DND-41 (cell line): ENCODE results near the gene KISS1R.

ENCODE experiments used
- EZH2 ChIP-seq: IDR thresholded peaks from 3 replicates; pipeline ENCODE4 v1.6.1; 2012; ENCODE audit warnings: borderline replicate concordance, low read depth, mild to moderate bottlenecking, moderate library complexity, low read length, inconsistent platforms; ENCODE audit not compliant: severe bottlenecking
- TF ChIP-seq, protein P1 (sequence below): IDR thresholded peaks from 2 replicates; pipeline ENCODE4 v1.5.1; 2012; ENCODE audit warnings: borderline replicate concordance, low read length, moderate library complexity, mild to moderate bottlenecking; ENCODE audit not compliant: poor library complexity, severe bottlenecking; ENCODE audit errors: extremely low read depth

DNA sequence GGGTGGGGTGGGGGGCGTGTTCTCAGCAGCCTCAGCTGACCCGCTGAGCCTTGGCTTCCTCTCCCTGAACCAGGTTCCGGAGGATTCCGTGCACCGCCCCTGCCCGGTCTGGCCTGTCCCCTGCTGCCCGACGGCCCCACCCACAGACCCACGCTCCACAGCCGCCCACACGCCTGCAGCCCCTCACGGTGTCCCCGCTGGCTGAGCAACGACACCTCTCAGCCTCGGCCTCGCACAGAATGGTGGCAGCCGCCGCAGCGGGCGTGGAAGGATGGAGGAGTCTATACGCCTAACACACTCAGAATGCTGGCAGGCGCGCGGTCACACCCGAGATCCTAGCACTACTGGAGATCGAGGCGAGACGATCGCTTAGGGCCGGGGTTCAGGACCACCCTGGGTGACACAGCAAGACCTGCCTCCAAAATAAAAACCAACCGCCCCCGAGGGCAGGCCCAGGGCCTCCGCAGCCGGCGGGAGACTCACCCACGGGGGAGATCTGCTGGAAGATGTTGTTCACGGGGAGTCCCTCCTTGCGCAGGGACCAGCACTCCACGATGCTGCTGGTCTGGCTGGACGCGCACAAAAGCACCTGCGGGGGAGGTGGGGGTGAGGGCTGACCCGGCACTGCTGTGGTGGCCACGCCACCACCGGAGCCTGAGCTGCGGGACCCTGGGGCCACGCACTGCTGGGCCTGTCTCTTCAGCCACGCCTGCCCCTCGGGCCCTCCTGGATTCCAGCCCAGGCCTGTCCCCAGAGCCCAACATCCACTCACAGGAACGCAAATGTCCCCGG lies 32.5 kb upstream of the KISS1R start:
- TF ChIP-seq EZH2 = no peak
- TF ChIP-seq, protein P1, sequence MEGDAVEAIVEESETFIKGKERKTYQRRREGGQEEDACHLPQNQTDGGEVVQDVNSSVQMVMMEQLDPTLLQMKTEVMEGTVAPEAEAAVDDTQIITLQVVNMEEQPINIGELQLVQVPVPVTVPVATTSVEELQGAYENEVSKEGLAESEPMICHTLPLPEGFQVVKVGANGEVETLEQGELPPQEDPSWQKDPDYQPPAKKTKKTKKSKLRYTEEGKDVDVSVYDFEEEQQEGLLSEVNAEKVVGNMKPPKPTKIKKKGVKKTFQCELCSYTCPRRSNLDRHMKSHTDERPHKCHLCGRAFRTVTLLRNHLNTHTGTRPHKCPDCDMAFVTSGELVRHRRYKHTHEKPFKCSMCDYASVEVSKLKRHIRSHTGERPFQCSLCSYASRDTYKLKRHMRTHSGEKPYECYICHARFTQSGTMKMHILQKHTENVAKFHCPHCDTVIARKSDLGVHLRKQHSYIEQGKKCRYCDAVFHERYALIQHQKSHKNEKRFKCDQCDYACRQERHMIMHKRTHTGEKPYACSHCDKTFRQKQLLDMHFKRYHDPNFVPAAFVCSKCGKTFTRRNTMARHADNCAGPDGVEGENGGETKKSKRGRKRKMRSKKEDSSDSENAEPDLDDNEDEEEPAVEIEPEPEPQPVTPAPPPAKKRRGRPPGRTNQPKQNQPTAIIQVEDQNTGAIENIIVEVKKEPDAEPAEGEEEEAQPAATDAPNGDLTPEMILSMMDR = no peak
